HepG2 (cell line): ENCODE measurements around the gene LSS.

Experiments
- CTCF ChIP-seq: sonication (generic); formaldehyde crosslinking; IDR thresholded peaks from 2 replicates; pipeline ENCODE4 v1.5.0; 2020; ENCODE audit warnings: mild to moderate bottlenecking, missing genetic modification reagents, moderate library complexity
- HNRNPH1 ChIP-seq: fragments of 200-400 bp; formaldehyde crosslinking; optimal IDR thresholded peaks from 2 replicates; pipeline ENCODE3; 2017; ENCODE audit warnings: mild to moderate bottlenecking, low read depth, low read length
- MTF1 ChIP-seq: sonication (generic); formaldehyde crosslinking; IDR thresholded peaks from 2 replicates; pipeline ENCODE4 v1.5.0; 2020; ENCODE audit warnings: missing genetic modification reagents
- PREB ChIP-seq: sonication (generic); formaldehyde crosslinking; IDR thresholded peaks from 2 replicates; pipeline ENCODE4 v1.4.0; 2020; ENCODE audit warnings: missing genetic modification reagents

GRCh38 chr21:46182548-46183336 is 45.8 kb downstream of the LSS start:
- TF ChIP-seq PREB (CRISPR knock-in tag), result no peak
- TF ChIP-seq HNRNPH1, result no peak
- no peak for TF ChIP-seq CTCF (CRISPR knock-in tag)
- TF ChIP-seq MTF1 (CRISPR knock-in tag), result no peak
